GM19372 (cell line): ENCODE data around the gene DBN1.
A peak's percentile ranks its signal among the peaks of the same experiment; 100 is the strongest.

ENCODE experiments used
- ATAC-seq: cut with Tn5 transposase; IDR thresholded peaks from one replicate; pipeline ENCODE4 v1.9.1; 2021; ENCODE audit warnings: mild to moderate bottlenecking, low read depth, moderate library complexity; ENCODE audit not compliant: unreplicated experiment

The DBN1 gene

DNA sequence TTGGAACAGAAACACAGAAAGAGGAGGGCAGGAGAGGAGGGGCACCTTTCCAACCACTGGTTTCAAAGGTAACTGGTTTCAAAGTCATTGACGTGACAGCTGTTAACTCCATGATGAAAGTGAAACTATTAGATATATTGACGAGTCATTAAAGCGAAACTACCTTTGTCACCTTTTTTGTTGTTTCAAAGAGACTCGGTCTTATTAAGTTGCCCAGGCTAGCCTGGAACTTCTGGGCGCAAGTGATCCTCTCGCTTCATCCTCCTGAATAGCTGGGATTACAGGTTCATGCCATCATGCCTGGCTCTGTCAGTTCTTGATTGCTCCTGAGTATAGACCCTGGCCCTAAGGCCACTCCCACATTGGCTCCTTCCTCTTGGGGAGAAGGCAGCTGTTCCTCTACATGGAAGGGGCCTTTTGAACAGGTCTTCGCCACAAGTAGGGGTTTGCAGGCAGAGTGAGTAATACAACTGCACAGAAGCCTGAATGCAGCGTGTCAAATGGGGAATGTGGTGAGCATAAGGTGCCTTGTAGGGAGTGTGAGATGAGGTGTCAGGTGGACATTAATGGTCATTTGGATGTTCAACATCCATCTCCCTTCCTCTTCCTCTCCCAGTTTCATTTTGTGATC is 60.7 kb downstream of the DBN1 start:
- peak; percentile 82 for ATAC-seq

DNA sequence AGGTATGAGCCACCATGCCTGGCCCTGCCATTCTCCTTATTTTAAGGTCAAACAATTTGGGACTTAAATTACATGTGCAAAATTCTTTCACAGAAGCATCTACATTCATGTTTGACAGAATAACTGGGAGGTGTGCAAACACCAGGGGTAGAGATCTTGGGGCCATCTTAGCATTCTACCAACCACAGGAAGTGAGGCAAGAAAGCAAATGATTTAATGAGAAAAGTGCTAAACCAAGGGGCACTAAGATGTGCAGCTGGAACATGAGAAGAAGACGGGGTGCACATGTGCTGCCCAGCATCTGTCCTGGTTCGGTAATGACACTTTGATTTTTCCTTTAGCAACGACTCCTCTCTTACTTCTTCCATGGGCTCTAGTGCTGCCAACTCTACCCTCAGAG is 62.9 kb downstream of the DBN1 start:
- ATAC-seq, result no peak

DNA sequence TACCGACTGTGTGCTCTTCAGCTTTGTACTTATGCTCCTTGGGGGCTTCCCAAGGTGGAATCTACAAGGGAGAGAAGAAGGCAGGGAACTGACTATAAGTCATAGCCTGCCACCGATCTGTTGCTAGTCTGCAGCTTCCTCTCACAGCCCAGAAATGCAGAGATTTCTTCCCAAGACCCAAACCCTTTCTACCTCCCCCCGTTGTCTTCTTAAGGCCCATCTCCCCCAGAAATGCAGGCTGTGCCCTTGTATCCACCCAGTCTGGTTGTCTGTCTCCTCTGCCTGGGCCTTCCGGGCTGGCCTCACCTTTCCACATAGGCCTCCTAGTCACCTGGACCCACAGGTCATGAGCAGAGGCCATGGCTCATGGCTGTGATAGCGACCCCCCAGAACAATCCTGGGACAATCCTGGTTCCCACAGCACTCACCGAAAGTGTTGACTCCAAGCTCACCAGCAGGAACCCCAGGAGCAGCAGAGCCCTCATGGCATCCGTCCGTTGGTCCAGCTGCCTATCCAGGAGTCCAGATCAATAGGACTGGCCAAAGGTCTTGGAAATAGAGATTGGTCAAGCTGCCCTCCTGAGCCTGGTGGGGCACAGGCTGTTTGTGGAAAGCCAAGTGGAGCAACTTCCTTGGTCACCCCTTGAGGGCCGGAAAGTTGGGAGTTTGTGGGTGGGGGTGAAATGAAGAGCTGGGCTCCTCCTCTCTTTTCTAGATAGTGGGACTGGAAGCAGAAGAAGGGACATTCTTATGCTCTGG is 64.2 kb downstream of the DBN1 start, which contains the start of gene F12:
Gene F12, minus strand, starts transcription at position 522 of the 759 bp plus-strand sequence. Its CDS starts 37 bp downstream, at position 485.
- no peak for ATAC-seq
